ENCODE data around the gene CDH22.

The CDH22 gene

DNA sequence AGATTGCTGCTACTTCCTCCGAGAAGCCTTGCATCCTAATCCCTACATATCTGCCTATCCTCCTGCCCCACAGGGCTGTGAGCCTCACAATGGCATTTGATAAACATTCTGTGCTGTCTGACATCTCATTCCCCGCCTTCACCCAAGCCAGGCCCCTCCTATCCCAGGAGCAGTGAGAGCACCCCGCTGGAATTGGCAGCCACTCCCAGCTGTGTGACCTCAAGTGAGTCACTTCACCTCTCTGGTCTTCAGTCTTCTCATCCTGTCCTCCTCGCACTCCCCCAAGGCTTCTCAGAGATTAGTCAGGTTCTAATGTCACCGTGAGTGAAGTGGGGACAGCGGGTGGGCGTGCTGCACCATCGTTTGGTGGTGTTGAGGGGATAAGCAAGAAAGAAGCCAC lies 81.7 kb downstream of the CDH22 start:
- H2BK5ac ChIP-seq (ENCODE audit: low read length), result no peak overlapping the region
- H3K4me1 ChIP-seq (ENCODE audit: control insufficient read depth in 2 of 2, insufficient read depth in 1 of 2, low read depth in 1 of 2, low read length in 2 of 2), result peaks cover 2 to 15% of the 10 kb centered on the region in 2 donors
- H3K27ac ChIP-seq (replicated peaks; ENCODE audit: low read length), result no peak overlapping the region
- H3K27me3 ChIP-seq (ENCODE audit: control insufficient read depth in 3 of 3, insufficient read depth in 3 of 3, low read depth in 1 of 3, low read length in 3 of 3), result peaks cover 0 to 2% (median 0%) of the 10 kb centered on the region in 3 experiments
- no peak overlapping the region for H2BK15ac ChIP-seq (ENCODE audit: low read length)
- no CpG with 5 or more reads among the region's 8 CpGs for WGBS, 2 donors (ENCODE audit: extremely low coverage in 2 of 2, insufficient read length in 2 of 2, insufficient replicate concordance in 1 of 2)
- no peak overlapping the region for H3K4me3 ChIP-seq (ENCODE audit: low read length in 2 of 2)
- H4K91ac ChIP-seq (ENCODE audit: low read depth, low read length, poor library complexity), result no peak overlapping the region
- no peak overlapping the region for H3K18ac ChIP-seq (ENCODE audit: low read length)
- no peak overlapping the region for H2AK5ac ChIP-seq (ENCODE audit: low read depth, low read length)
- no peak overlapping the region for H2BK120ac ChIP-seq (ENCODE audit: low read depth, low read length)
- no peak overlapping the region for H3K4me2 ChIP-seq (ENCODE audit: insufficient read depth, low read length, poor library complexity, severe bottlenecking)
- no peaks in the 10 kb centered on the region for H3K79me1 ChIP-seq (ENCODE audit: low read depth, low read length)
- H3K23ac ChIP-seq (ENCODE audit: low read depth, low read length, poor library complexity), result no peak overlapping the region
- no peak overlapping the region for H4K8ac ChIP-seq (ENCODE audit: low read depth, low read length)
- no peak overlapping the region for H3K4ac ChIP-seq (ENCODE audit: low read length)
- no peaks in the 10 kb centered on the region for H3K9me3 ChIP-seq (replicated peaks in 1 of 2; ENCODE audit: control insufficient read depth in 2 of 2, insufficient read depth in 1 of 2, low read depth in 1 of 2, low read length in 2 of 2)
- no peak overlapping the region for H2BK12ac ChIP-seq (ENCODE audit: low read length)
- no peak overlapping the region for H2AFZ ChIP-seq (ENCODE audit: low read length)
- no peak overlapping the region for H3K14ac ChIP-seq (ENCODE audit: low read length)
- no peak for DNase-seq (ENCODE audit: low spot score)
- H3K9ac ChIP-seq (ENCODE audit: low read depth, low read length, poor library complexity), result no peak overlapping the region
- no peaks in the 10 kb centered on the region for H3K36me3 ChIP-seq (replicated peaks in 1 of 2; ENCODE audit: control insufficient read depth in 2 of 2, insufficient read depth in 2 of 2, low read length in 2 of 2)

DNA sequence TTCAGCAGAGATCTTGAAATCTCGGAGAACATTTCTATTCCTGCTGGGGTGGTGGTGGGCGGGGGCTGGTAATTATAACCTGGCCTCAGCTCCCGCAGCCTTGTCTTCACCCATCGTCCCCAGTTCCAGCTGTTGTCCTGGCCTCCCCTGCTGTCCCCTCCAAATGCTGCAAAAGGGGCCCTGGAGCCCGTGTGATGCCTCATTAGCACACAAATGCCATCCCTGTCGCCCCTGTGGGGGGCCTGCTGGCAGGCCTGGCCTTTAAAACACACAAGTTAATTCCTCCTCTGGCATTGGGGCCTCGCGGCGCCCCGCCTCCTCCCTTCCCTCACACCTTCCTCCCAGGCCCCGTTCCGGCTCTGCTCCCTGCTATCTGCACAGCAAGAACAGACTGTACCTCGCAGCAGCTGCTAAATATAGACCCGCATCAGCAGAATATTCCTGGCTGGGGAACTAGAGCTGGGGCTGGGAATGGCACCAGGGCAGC lies 85.7 kb downstream of the CDH22 start:
- H3K9ac ChIP-seq (ENCODE audit: low read depth, low read length, poor library complexity), result no peak overlapping the region
- WGBS, 2 donors (ENCODE audit: extremely low coverage in 2 of 2, insufficient read length in 2 of 2, insufficient replicate concordance in 1 of 2), result no CpG with 5 or more reads among the region's 14 CpGs
- no peak overlapping the region for H3K4me2 ChIP-seq (ENCODE audit: insufficient read depth, low read length, poor library complexity, severe bottlenecking)
- H4K8ac ChIP-seq (ENCODE audit: low read depth, low read length), result no peak overlapping the region
- no peaks in the 10 kb centered on the region for H3K9me3 ChIP-seq (replicated peaks in 1 of 2; ENCODE audit: control insufficient read depth in 2 of 2, insufficient read depth in 1 of 2, low read depth in 1 of 2, low read length in 2 of 2)
- H2BK5ac ChIP-seq (ENCODE audit: low read length), result peak overlapping the region; percentile 7
- H3K27ac ChIP-seq (replicated peaks; ENCODE audit: low read length), result no peak overlapping the region
- no peak overlapping the region for H3K23ac ChIP-seq (ENCODE audit: low read depth, low read length, poor library complexity)
- no peak overlapping the region for H3K14ac ChIP-seq (ENCODE audit: low read length)
- peak overlapping the region; percentile 81 for H3K18ac ChIP-seq (ENCODE audit: low read length)
- H3K4me1 ChIP-seq (ENCODE audit: control insufficient read depth in 2 of 2, insufficient read depth in 1 of 2, low read depth in 1 of 2, low read length in 2 of 2), result peaks cover 16 to 30% of the 10 kb centered on the region in 2 donors
- peak overlapping the region; percentile 31 for H2AK5ac ChIP-seq (ENCODE audit: low read depth, low read length)
- no peak for DNase-seq (ENCODE audit: low spot score)
- H2AFZ ChIP-seq (ENCODE audit: low read length), result no peak overlapping the region
- no peaks in the 10 kb centered on the region for H3K79me1 ChIP-seq (ENCODE audit: low read depth, low read length)
- no peak overlapping the region for H3K4ac ChIP-seq (ENCODE audit: low read length)
- H2BK120ac ChIP-seq (ENCODE audit: low read depth, low read length), result peak overlapping the region; percentile 17
- H4K91ac ChIP-seq (ENCODE audit: low read depth, low read length, poor library complexity), result no peak overlapping the region
- H3K36me3 ChIP-seq (replicated peaks in 1 of 2; ENCODE audit: control insufficient read depth in 2 of 2, insufficient read depth in 2 of 2, low read length in 2 of 2), result no peaks in the 10 kb centered on the region
- H3K27me3 ChIP-seq (ENCODE audit: control insufficient read depth in 3 of 3, insufficient read depth in 3 of 3, low read depth in 1 of 3, low read length in 3 of 3), result peaks cover 0 to 2% (median 0%) of the 10 kb centered on the region in 3 experiments
- H3K4me3 ChIP-seq (ENCODE audit: low read length in 2 of 2), result no peak overlapping the region
- H2BK12ac ChIP-seq (ENCODE audit: low read length), result peak overlapping the region; percentile 88
- peak overlapping the region; percentile 76 for H2BK15ac ChIP-seq (ENCODE audit: low read length)

DNA sequence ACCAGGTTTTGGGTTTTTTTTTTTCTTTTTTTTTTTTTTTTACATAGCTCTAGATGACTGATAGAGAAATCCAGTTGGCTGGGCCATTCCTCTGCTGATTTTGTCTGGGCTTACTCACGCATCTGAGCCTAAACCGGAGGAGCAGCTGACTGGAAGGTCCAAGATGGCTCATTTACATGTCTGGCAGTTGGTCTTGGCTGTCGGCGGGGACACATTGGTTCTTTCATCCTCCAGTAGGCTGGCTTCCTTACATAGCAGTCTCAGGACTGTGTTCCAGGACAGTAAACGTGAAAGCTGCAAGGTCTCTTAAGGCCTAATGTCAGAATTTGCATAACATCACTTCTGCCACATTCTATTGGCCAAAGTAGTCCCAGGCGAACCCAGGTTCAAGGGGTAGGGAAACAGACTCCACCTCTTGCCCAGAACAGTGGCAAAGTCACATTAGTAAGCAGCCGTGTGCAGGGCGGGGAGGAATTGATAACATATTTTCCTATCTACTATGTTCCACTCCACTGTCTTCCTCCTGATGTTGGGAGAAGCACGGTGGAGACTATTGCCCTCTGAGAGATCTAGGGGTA lies 87.0 kb downstream of the CDH22 start:
- Histone ChIP-seq H3K14ac (ENCODE audit: low read length) (no peak overlapping the region), H2BK12ac (ENCODE audit: low read length) (peak overlapping the region; percentile 0), H3K4me2 (ENCODE audit: insufficient read depth, low read length, poor library complexity, severe bottlenecking) (no peak overlapping the region), H3K4me3 (ENCODE audit: low read length in 2 of 2) (no peak overlapping the region), H2BK5ac (ENCODE audit: low read length) (peak overlapping the region; percentile 41), H4K8ac (ENCODE audit: low read depth, low read length) (no peak overlapping the region), H2AK5ac (ENCODE audit: low read depth, low read length) (no peak overlapping the region), H3K18ac (ENCODE audit: low read length) (peak overlapping the region; percentile 1), H2BK120ac (ENCODE audit: low read depth, low read length) (no peak overlapping the region), H3K36me3 (replicated peaks in 1 of 2; ENCODE audit: control insufficient read depth in 2 of 2, insufficient read depth in 2 of 2, low read length in 2 of 2) (no peaks in the 10 kb centered on the region), H3K79me1 (ENCODE audit: low read depth, low read length) (no peaks in the 10 kb centered on the region), H3K9ac (ENCODE audit: low read depth, low read length, poor library complexity) (no peak overlapping the region), H3K4ac (ENCODE audit: low read length) (no peak overlapping the region), H3K9me3 (replicated peaks in 1 of 2; ENCODE audit: control insufficient read depth in 2 of 2, insufficient read depth in 1 of 2, low read depth in 1 of 2, low read length in 2 of 2) (no peaks in the 10 kb centered on the region), H2AFZ (ENCODE audit: low read length) (peak overlapping the region; percentile 62), H3K4me1 (ENCODE audit: control insufficient read depth in 2 of 2, insufficient read depth in 1 of 2, low read depth in 1 of 2, low read length in 2 of 2) (peaks cover 18 to 38% of the 10 kb centered on the region in 2 donors), H3K27ac (replicated peaks; ENCODE audit: low read length) (peak overlapping the region; percentile 79), H3K23ac (ENCODE audit: low read depth, low read length, poor library complexity) (no peak overlapping the region), H2BK15ac (ENCODE audit: low read length) (peak overlapping the region; percentile 76), H3K27me3 (ENCODE audit: control insufficient read depth in 3 of 3, insufficient read depth in 3 of 3, low read depth in 1 of 3, low read length in 3 of 3) (peaks cover 0 to 2% (median 0%) of the 10 kb centered on the region in 3 experiments), H4K91ac (ENCODE audit: low read depth, low read length, poor library complexity) (peak overlapping the region; percentile 60)
- no peak for DNase-seq (ENCODE audit: low spot score)
- WGBS, 2 donors (ENCODE audit: extremely low coverage in 2 of 2, insufficient read length in 2 of 2, insufficient replicate concordance in 1 of 2), result no CpG with 5 or more reads among the region's 9 CpGs

DNA sequence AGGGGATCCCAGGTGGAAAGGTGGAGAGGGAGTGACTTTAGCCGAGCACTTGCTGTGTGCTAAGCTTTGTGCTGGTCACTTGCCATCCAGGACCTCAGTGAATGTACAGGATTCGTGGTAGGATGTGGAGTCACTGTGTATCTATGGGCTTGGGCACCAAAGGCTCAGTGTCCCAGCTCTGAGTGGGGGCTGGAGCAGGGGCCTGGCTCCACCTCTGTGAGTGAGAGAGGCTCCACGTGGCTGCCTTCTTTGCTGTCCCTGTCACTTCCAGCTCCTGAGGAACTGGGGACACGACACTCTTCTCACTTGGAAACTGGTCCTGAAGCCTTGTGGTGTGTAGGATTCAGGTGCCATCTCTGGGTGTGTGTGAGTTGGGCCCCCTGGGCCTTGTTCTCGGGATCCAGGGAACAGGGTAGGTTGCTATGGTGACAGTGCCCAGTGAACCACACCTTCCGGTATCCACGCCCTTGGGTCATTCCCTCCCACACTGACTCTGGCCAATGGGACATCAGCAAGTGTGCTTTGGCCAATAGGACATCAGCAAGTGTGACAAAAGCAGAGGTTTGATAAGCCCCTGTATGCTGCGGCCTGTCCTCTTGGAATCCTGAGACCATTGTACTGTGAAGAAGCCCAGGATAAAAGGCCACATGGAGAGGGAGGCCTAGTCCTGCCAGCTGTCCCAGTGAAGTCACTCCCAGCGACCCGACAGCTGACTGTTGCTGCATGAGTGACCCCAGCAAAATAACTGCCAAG lies 87.7 kb downstream of the CDH22 start:
- H3K18ac ChIP-seq (ENCODE audit: low read length), result peak overlapping the region; percentile 96
- peak overlapping the region; percentile 70 for H2AK5ac ChIP-seq (ENCODE audit: low read depth, low read length)
- H3K79me1 ChIP-seq (ENCODE audit: low read depth, low read length), result no peaks in the 10 kb centered on the region
- H3K27ac ChIP-seq (replicated peaks; ENCODE audit: low read length), result peak overlapping the region; percentile 79
- H3K9me3 ChIP-seq (replicated peaks in 1 of 2; ENCODE audit: control insufficient read depth in 2 of 2, insufficient read depth in 1 of 2, low read depth in 1 of 2, low read length in 2 of 2), result no peaks in the 10 kb centered on the region
- peak overlapping the region; percentile 94 for H4K8ac ChIP-seq (ENCODE audit: low read depth, low read length)
- H2BK15ac ChIP-seq (ENCODE audit: low read length), result peak overlapping the region; percentile 71
- peak overlapping the region; percentile 94 for H2BK5ac ChIP-seq (ENCODE audit: low read length)
- peak overlapping the region; percentile 62 for H2AFZ ChIP-seq (ENCODE audit: low read length)
- DNase-seq (ENCODE audit: low spot score), result peak; percentile 91
- H4K91ac ChIP-seq (ENCODE audit: low read depth, low read length, poor library complexity), result peak overlapping the region; percentile 97
- WGBS, 2 donors (ENCODE audit: extremely low coverage in 2 of 2, insufficient read length in 2 of 2, insufficient replicate concordance in 1 of 2), result no CpG with 5 or more reads among the region's 10 CpGs
- no peak overlapping the region for H3K9ac ChIP-seq (ENCODE audit: low read depth, low read length, poor library complexity)
- H3K4ac ChIP-seq (ENCODE audit: low read length), result no peak overlapping the region
- no peak overlapping the region for H3K23ac ChIP-seq (ENCODE audit: low read depth, low read length, poor library complexity)
- H3K4me3 ChIP-seq (ENCODE audit: low read length in 2 of 2), result no peak overlapping the region
- H3K27me3 ChIP-seq (ENCODE audit: control insufficient read depth in 3 of 3, insufficient read depth in 3 of 3, low read depth in 1 of 3, low read length in 3 of 3), result peaks cover 0 to 2% (median 0%) of the 10 kb centered on the region in 3 experiments
- peaks cover 25 to 43% of the 10 kb centered on the region in 2 donors for H3K4me1 ChIP-seq (ENCODE audit: control insufficient read depth in 2 of 2, insufficient read depth in 1 of 2, low read depth in 1 of 2, low read length in 2 of 2)
- peak overlapping the region; percentile 89 for H3K14ac ChIP-seq (ENCODE audit: low read length)
- peak overlapping the region; percentile 78 for H2BK120ac ChIP-seq (ENCODE audit: low read depth, low read length)
- peak overlapping the region; percentile 48 for H3K4me2 ChIP-seq (ENCODE audit: insufficient read depth, low read length, poor library complexity, severe bottlenecking)
- peak overlapping the region; percentile 59 for H2BK12ac ChIP-seq (ENCODE audit: low read length)
- no peaks in the 10 kb centered on the region for H3K36me3 ChIP-seq (replicated peaks in 1 of 2; ENCODE audit: control insufficient read depth in 2 of 2, insufficient read depth in 2 of 2, low read length in 2 of 2)

Data from neuronal stem cell (in vitro differentiated cells).